HL-60 (cell line): Measurements from ENCODE around the gene ASTN2.

Experiments
- DNase-seq, 2 experiments: peaks; one replicate each; pipeline ENCODE4 v3.0.0-alpha.2; 2010 to 2020; ENCODE audit warnings: low read depth in 1 of 2, low spot score in 1 of 2
- H3K27ac ChIP-seq: fragments of 250-450 bp; sonication (Bioruptor Pico); replicated peaks from 2 replicates; pipeline ENCODE4 v1.5.1; 2020; ENCODE audit warnings: mild to moderate bottlenecking, moderate library complexity
- H3K27me3 ChIP-seq: fragments of 250-450 bp; sonication (Bioruptor Pico); 2 replicates; pipeline ENCODE4 v1.5.1; 2021; ENCODE audit warnings: mild to moderate bottlenecking, moderate library complexity; ENCODE audit not compliant: insufficient read depth, poor library complexity, severe bottlenecking
- H3K4me3 ChIP-seq: replicated peaks from 2 replicates; pipeline ENCODE4 v1.5.1; 2011; ENCODE audit warnings: mild to moderate bottlenecking, control low read depth, low read length; ENCODE audit not compliant: insufficient read depth
- CTCF ChIP-seq: IDR thresholded peaks from one replicate; pipeline ENCODE4 v1.5.1; 2011; ENCODE audit warnings: low read length, control low read depth, inconsistent platforms; ENCODE audit not compliant: insufficient read depth
- GABPA ChIP-seq: IDR thresholded peaks from 2 replicates; pipeline ENCODE4 v1.6.1; 2012; ENCODE audit warnings: low read depth
- POLR2AphosphoS5 ChIP-seq: IDR thresholded peaks from 2 replicates; pipeline ENCODE4 v1.6.1; 2012; ENCODE audit warnings: low read depth
- REST ChIP-seq: IDR thresholded peaks from 2 replicates; pipeline ENCODE4 v1.6.1; 2012; ENCODE audit warnings: low read depth; ENCODE audit not compliant: insufficient replicate concordance
- SPI1 ChIP-seq: IDR thresholded peaks from 2 replicates; pipeline ENCODE4 v1.6.1; 2012; ENCODE audit warnings: low read depth, mild to moderate bottlenecking, borderline replicate concordance

The ASTN2 gene

GRCh38 chr9:117104716-117105495, 310.0 kb downstream of the ASTN2 start:
- Histone ChIP-seq H3K4me3 (no peak overlapping the region), H3K27ac (no peak overlapping the region), H3K27me3 (no peaks in the 10 kb centered on the region)
- DNase-seq, result no peak
- TF ChIP-seq POLR2AphosphoS5 (no peak), REST (no peak), GABPA (no peak)

- TF ChIP-seq POLR2AphosphoS5 (no peak), GABPA (no peak), SPI1 (no peak), REST (no peak), CTCF (no peak)
- Histone ChIP-seq H3K27ac (no peak overlapping the region), H3K27me3 (no peaks in the 10 kb centered on the region), H3K4me3 (no peak overlapping the region)
- no peak for DNase-seq
These were observed 310.7 kb downstream of the ASTN2 start for GRCh38 chr9:117104206-117104605.

- Histone ChIP-seq H3K27ac (no peak overlapping the region), H3K4me3 (no peak overlapping the region), H3K27me3 (no peaks in the 10 kb centered on the region)
- TF ChIP-seq POLR2AphosphoS5, result no peak
- TF ChIP-seq SPI1, result no peak
- no peak for TF ChIP-seq GABPA
- no peak for TF ChIP-seq CTCF
- TF ChIP-seq REST, result no peak
- no peak for DNase-seq
These were observed 311.3 kb downstream of the ASTN2 start for GRCh38 chr9:117103438-117104110.
